ENCODE data around the gene RCAN2. TPM values are rescaled to one million over a fixed set of nuclear protein-coding genes. Genes with fewer than 3 reads are reported as not detected.

The RCAN2 gene
- total RNA-seq, 1 experiment from 2014 or later, result 0.13 TPM

- no peak for DNase-seq (ENCODE audit: low read depth)
Measured at GRCh38 chr6:46293641-46294316, 197.5 kb downstream of the RCAN2 start.

GRCh38 chr6:46291880-46292279 lies 199.4 kb downstream of the RCAN2 start:
- DNase-seq (ENCODE audit: low read depth), result no peak

- DNase-seq (ENCODE audit: low read depth), result no peak
Measured at GRCh38 chr6:46291275-46291633, 200.0 kb downstream of the RCAN2 start.

GRCh38 chr6:46290421-46291274 lies 200.6 kb downstream of the RCAN2 start:
- DNase-seq (ENCODE audit: low read depth), result no peak

- no peak for DNase-seq (ENCODE audit: low read depth)
Measured at GRCh38 chr6:46289898-46290297, 201.4 kb downstream of the RCAN2 start.

GRCh38 chr6:46288835-46289234 lies 202.4 kb downstream of the RCAN2 start:
- DNase-seq (ENCODE audit: low read depth), result no peak

- DNase-seq (ENCODE audit: low read depth), result no peak
Measured at GRCh38 chr6:46287681-46288080, 203.6 kb downstream of the RCAN2 start.

- no peak for DNase-seq (ENCODE audit: low read depth)
Measured at GRCh38 chr6:46287043-46287442, 204.2 kb downstream of the RCAN2 start.

GRCh38 chr6:46284475-46284874 lies 206.8 kb downstream of the RCAN2 start:
- DNase-seq (ENCODE audit: low read depth), result no peak

GRCh38 chr6:46281110-46281509 lies 210.1 kb downstream of the RCAN2 start:
- no peak for DNase-seq (ENCODE audit: low read depth)

GRCh38 chr6:46279874-46280273 lies 211.4 kb downstream of the RCAN2 start:
- no peak for DNase-seq (ENCODE audit: low read depth)

GRCh38 chr6:46276576-46277142 lies 214.6 kb downstream of the RCAN2 start:
- no peak for DNase-seq (ENCODE audit: low read depth)

GRCh38 chr6:46274502-46274901 lies 216.7 kb downstream of the RCAN2 start:
- no peak for DNase-seq (ENCODE audit: low read depth)

GRCh38 chr6:46273911-46274310 lies 217.3 kb downstream of the RCAN2 start:
- no peak for DNase-seq (ENCODE audit: low read depth)

GRCh38 chr6:46271728-46272127 lies 219.5 kb downstream of the RCAN2 start:
- DNase-seq (ENCODE audit: low read depth), result no peak

GRCh38 chr6:46271107-46271506 lies 220.1 kb downstream of the RCAN2 start:
- DNase-seq (ENCODE audit: low read depth), result no peak

GRCh38 chr6:46270336-46270735 lies 220.9 kb downstream of the RCAN2 start:
- DNase-seq (ENCODE audit: low read depth), result no peak

- DNase-seq (ENCODE audit: low read depth), result no peak
Measured at GRCh38 chr6:46269447-46270229, 221.6 kb downstream of the RCAN2 start.

GRCh38 chr6:46267515-46267914 lies 223.7 kb downstream of the RCAN2 start:
- no peak for DNase-seq (ENCODE audit: low read depth)

- DNase-seq (ENCODE audit: low read depth), result no peak
Measured at GRCh38 chr6:46265373-46265772, 225.9 kb downstream of the RCAN2 start.

GRCh38 chr6:46263707-46264086 lies 227.6 kb downstream of the RCAN2 start:
- DNase-seq (ENCODE audit: low read depth), result no peak

Data from HT1080 (cell line).